Transverse colon (tissue), 4 donors: Measurements from ENCODE around the gene MPST. TPM values are rescaled to one million over a fixed set of nuclear protein-coding genes. Genes with fewer than 3 reads are reported as not detected.
A peak's percentile ranks its signal among the peaks of the same experiment; 100 is the strongest.

Source experiments
- DNase-seq: peaks from one replicate; pipeline ENCODE4 v3.0.0-alpha.2; 2019
- H3K27ac ChIP-seq, 4 donors: fragments of 200-600 bp; sonication (generic); 2 replicates each; pipeline ENCODE4 v1.5.1; 2016 to 2018; ENCODE audit warnings: inconsistent platforms in 4 of 4
- H3K27me3 ChIP-seq: fragments of 200-600 bp; sonication (generic); 2 replicates; pipeline ENCODE4 v1.5.1; 2017; ENCODE audit warnings: inconsistent platforms
- H3K36me3 ChIP-seq, 4 donors: fragments of 200-600 bp; sonication (generic); 2 replicates each; pipeline ENCODE4 v1.5.1; 2017 to 2019; ENCODE audit warnings: inconsistent platforms in 4 of 4
- H3K4me1 ChIP-seq, 4 donors: fragments of 200-600 bp; sonication (generic); 2 replicates each; pipeline ENCODE4 v1.5.1; 2017 to 2020; ENCODE audit warnings: inconsistent platforms in 4 of 4
- H3K4me3 ChIP-seq, 4 donors: fragments of 200-600 bp; sonication (generic); 1 replicate in 1 of 4; 2 replicates in 3 of 4; pipeline versions ENCODE4 v1.5.1 to v1.6.1; 2017 to 2019; ENCODE audit warnings: inconsistent platforms in 4 of 4
- H3K9me3 ChIP-seq, 2 donors: fragments of 200-600 bp; sonication (generic); 2 replicates each; pipeline ENCODE4 v1.5.1; 2017 to 2019; ENCODE audit warnings: inconsistent platforms in 2 of 2
- CTCF ChIP-seq, 5 experiments: fragments of 200-600 bp in 3 of 5; fragments of 450-650 bp in 2 of 5; sonication (generic) in 3 of 5; IDR thresholded peaks; 1 replicate in 2 of 5; 2 replicates in 3 of 5; pipeline ENCODE4 v1.5.1; 2016 to 2017; ENCODE audit warnings: antibody characterized with exemption in 5 of 5, inconsistent platforms in 3 of 5, mild to moderate bottlenecking in 2 of 5, moderate library complexity in 1 of 5
- EP300 ChIP-seq: sonication (generic); formaldehyde crosslinking; IDR thresholded peaks from one replicate; pipeline ENCODE4 v1.6.1; 2017; ENCODE audit warnings: antibody characterized with exemption, low read depth
- POLR2A ChIP-seq: fragments of 450-650 bp; IDR thresholded peaks from one replicate; pipeline ENCODE4 v1.6.1; 2016; ENCODE audit warnings: antibody characterized with exemption, mild to moderate bottlenecking, moderate library complexity
- POLR2AphosphoS5 ChIP-seq, 3 donors: sonication (generic); formaldehyde crosslinking; IDR thresholded peaks; one replicate each; pipeline ENCODE4 v1.6.1; 2016; ENCODE audit warnings: antibody characterized with exemption in 3 of 3
- WGBS, 2 donors: methylation state at CpG; one replicate each; pipeline ENCODE4 v1.1.5; 2018; ENCODE audit warnings: low coverage in 1 of 2; 5-methylcytosine and 5-hydroxymethylcytosine counted together
- in situ Hi-C, 4 donors: fragments of 200-750 bp; cut with MboI; loops; one replicate each; pipeline versions ENCODE4 v1.15.0 to v1.15.1; 2017; ENCODE audit warnings: low sequenced_read_pairs in 3 of 4, low pct_ligation_motif_present in 1 of 4, low pct_unique_long_range_greater_than_20kb in 1 of 4
- intact Hi-C: fragments of 100-400 bp; cut with DNase I; formaldehyde crosslinking; loops from one replicate; pipeline ENCODE4 v1.15.1; 2023; ENCODE audit warnings: low total_unique reads
- total RNA-seq, 4 donors: library from RNA; depleted of rRNA; stranded (reverse); fragments of >200 nt; gene quantifications; one replicate each; pipeline ENCODE4 v1.1.0, GENCODE V29; 2016

Gene MPST
- total RNA-seq, 4 donors from 2014 or later = 407 to 964 (median 541) TPM

GRCh38 chr22:37010976-37011375, 8.6 kb upstream of the MPST start:
- no peak for DNase-seq
- WGBS, 2 donors = 77% methylated on average over 20 of the region's 20 CpGs; no CpG with 5 or more reads in 1 of the 2 donors
- TF ChIP-seq POLR2AphosphoS5 (IDR thresholded peaks at IDR 0.05) (no peak), POLR2A (no peak), EP300 (no peak), CTCF (IDR thresholded peaks at IDR 0.05) (no peak)
- Histone ChIP-seq H3K27ac (peak overlapping the region in 3 of 4 donors; percentile 92 to 99 (median 99)), H3K36me3 (no peaks in the 10 kb centered on the region), H3K4me1 (peaks cover 11 to 45% (median 37%) of the 10 kb centered on the region in 4 donors), H3K27me3 (no peaks in the 10 kb centered on the region), H3K9me3 (no peaks in the 10 kb centered on the region), H3K4me3 (no peak overlapping the region)
- in situ Hi-C loops (no loop called here), intact Hi-C loops (no loop called here)

- 96% methylated on average over 3 of the region's 3 CpGs; no CpG with 5 or more reads in 1 of the 2 donors for WGBS, 2 donors
- no peak for TF ChIP-seq CTCF (IDR thresholded peaks at IDR 0.05)
- no peak for TF ChIP-seq POLR2AphosphoS5 (IDR thresholded peaks at IDR 0.05)
- TF ChIP-seq POLR2A = no peak
- TF ChIP-seq EP300 = no peak
- Histone ChIP-seq H3K4me1 (peaks cover 12 to 50% (median 40%) of the 10 kb centered on the region in 4 donors), H3K4me3 (no peak overlapping the region), H3K36me3 (no peaks in the 10 kb centered on the region), H3K27me3 (no peaks in the 10 kb centered on the region), H3K9me3 (no peaks in the 10 kb centered on the region), H3K27ac (peak overlapping the region; percentile 92 to 99 (median 99))
- DNase-seq = no peak
- intact Hi-C loops = no loop called here
- in situ Hi-C loops = no loop called here
Measured at GRCh38 chr22:37011472-37011871, 8.1 kb upstream of the MPST start.

GRCh38 chr22:37012262-37012904, 7.2 kb upstream of the MPST start:
- intact Hi-C loops = no loop called here
- WGBS, 2 donors = 42% methylated on average over 9 of the region's 9 CpGs; no CpG with 5 or more reads in 1 of the 2 donors
- Histone ChIP-seq H3K9me3 (no peaks in the 10 kb centered on the region), H3K4me1 (peaks cover 21 to 59% (median 49%) of the 10 kb centered on the region in 4 donors), H3K27me3 (no peaks in the 10 kb centered on the region), H3K27ac (peak overlapping the region; percentile 92 to 99 (median 99)), H3K36me3 (no peaks in the 10 kb centered on the region), H3K4me3 (no peak overlapping the region)
- in situ Hi-C loops = no loop called here
- peak; percentile 90 for DNase-seq
- TF ChIP-seq POLR2AphosphoS5 (IDR thresholded peaks at IDR 0.05) (peak in 2 of 3 donors; percentile 41 to 79), EP300 (peak; percentile 41), CTCF (IDR thresholded peaks at IDR 0.05) (no peak), POLR2A (peak; percentile 54)

GRCh38 chr22:37012956-37013355, 6.6 kb upstream of the MPST start:
- 40 to 67% methylated on average over 2 to 10 of the region's 10 CpGs for WGBS, 2 donors
- intact Hi-C loops = no loop called here
- peak overlapping the region; percentile 92 to 99 (median 99) for H3K27ac ChIP-seq
- no peaks in the 10 kb centered on the region for H3K9me3 ChIP-seq
- H3K4me3 ChIP-seq = no peak overlapping the region
- in situ Hi-C loops = no loop called here
- no peak for TF ChIP-seq POLR2A
- TF ChIP-seq POLR2AphosphoS5 (IDR thresholded peaks at IDR 0.05) = no peak
- TF ChIP-seq CTCF (IDR thresholded peaks at IDR 0.05) = no peak
- no peak for TF ChIP-seq EP300
- peaks cover 26 to 65% (median 55%) of the 10 kb centered on the region in 4 donors for H3K4me1 ChIP-seq
- peak; percentile 13 for DNase-seq
- H3K27me3 ChIP-seq = no peaks in the 10 kb centered on the region
- no peaks in the 10 kb centered on the region for H3K36me3 ChIP-seq
